ENCODE measurements around the gene MACC1. TPM values are rescaled to one million over a fixed set of nuclear protein-coding genes. Genes with fewer than 3 reads are reported as not detected.

The MACC1 gene
- total RNA-seq, 1 donor: 0.18 TPM

DNA sequence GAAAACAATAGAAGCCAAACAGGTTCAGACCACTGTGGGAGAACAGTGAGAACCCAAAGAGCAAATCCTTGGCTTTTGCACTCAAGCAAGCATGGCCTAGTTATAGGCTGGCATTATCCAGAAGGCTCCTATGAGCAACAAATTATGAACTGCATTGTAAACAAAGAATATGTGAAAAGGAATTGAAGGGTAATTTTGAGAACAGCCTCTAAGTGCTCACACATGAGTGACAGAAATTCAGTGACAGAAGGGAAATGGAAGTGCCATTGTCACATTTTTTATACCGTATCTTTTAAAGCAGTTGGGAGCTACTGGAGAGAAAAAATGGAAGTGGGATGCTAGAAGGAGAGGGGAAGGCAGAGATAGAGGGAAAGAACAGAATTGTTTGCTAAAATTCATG lies 114.2 kb downstream of the MACC1 start:
- TF ChIP-seq, protein P1, sequence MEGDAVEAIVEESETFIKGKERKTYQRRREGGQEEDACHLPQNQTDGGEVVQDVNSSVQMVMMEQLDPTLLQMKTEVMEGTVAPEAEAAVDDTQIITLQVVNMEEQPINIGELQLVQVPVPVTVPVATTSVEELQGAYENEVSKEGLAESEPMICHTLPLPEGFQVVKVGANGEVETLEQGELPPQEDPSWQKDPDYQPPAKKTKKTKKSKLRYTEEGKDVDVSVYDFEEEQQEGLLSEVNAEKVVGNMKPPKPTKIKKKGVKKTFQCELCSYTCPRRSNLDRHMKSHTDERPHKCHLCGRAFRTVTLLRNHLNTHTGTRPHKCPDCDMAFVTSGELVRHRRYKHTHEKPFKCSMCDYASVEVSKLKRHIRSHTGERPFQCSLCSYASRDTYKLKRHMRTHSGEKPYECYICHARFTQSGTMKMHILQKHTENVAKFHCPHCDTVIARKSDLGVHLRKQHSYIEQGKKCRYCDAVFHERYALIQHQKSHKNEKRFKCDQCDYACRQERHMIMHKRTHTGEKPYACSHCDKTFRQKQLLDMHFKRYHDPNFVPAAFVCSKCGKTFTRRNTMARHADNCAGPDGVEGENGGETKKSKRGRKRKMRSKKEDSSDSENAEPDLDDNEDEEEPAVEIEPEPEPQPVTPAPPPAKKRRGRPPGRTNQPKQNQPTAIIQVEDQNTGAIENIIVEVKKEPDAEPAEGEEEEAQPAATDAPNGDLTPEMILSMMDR (IDR thresholded peaks at IDR 0.05; ENCODE audit: insufficient read depth, low read length): no peak
- no peak for DNase-seq (ENCODE audit: low read depth)
- H3K4me3 ChIP-seq (ENCODE audit: low read depth, low read length): no peak overlapping the region

DNA sequence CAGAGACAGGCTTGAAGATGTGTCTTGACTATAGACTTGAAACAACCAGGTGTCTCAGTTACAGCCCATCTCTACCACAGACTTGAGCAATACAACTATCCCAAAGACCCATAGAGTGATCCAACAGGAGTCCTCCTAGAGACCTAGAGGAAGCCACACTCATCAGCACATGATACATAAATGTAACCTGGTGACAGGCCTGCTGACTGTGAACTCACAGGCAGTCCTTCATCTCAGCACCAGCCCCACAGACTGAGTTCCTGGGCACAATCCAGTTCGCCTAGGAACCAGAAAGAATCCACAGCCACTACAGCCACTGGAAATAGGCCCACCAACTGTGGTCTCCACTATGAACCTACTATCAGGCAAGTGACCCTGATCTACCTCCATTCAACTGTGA lies 121.3 kb downstream of the MACC1 start:
- DNase-seq (ENCODE audit: low read depth): no peak
- H3K4me3 ChIP-seq (ENCODE audit: low read depth, low read length): no peak overlapping the region
- TF ChIP-seq, protein P1 (IDR thresholded peaks at IDR 0.05; ENCODE audit: insufficient read depth, low read length): no peak

DNA sequence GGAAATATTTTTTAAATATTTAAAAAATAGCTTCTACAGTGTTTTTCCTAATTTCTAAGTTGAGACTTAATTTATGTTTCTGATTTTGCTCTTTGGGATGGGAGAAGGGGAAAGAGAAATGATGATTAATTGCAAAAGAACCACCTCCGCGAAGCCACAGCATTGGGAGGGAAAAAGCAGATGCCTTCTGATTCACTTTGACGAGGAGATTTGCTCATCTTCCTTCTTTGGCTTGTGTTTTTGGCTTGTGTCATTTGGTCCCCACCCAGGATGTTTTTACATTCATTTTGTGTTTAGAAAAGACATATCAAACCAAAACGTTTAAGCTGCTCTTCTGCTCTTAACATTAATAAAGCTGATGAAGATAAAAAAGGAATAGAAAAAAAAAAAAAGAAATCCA lies 121.7 kb downstream of the MACC1 start:
- no peak overlapping the region for H3K4me3 ChIP-seq (ENCODE audit: low read depth, low read length)
- TF ChIP-seq, protein P1 (IDR thresholded peaks at IDR 0.05; ENCODE audit: insufficient read depth, low read length): no peak
- no peak for DNase-seq (ENCODE audit: low read depth)

DNA sequence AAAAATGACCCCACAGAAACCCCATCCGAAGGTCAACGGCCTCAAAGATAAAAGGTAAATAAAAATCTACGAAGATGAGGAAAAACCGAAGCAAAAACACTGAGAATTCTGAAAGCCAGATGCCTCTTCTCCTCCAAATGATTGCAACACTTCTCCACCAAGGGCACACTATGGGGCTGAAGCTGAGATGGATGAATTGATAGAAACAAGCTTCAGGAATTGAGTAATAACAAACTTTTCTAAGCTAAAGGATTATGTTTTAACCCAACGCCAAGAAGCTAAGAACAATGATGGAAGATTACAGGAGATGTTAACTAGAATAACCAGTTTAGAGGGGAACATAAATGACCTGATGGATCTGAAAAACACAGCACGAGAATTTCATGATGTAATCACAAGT lies 127.8 kb downstream of the MACC1 start:
- DNase-seq (ENCODE audit: low read depth): peak; percentile 22
- TF ChIP-seq, protein P1 (IDR thresholded peaks at IDR 0.05; ENCODE audit: insufficient read depth, low read length): no peak
- no peak overlapping the region for H3K4me3 ChIP-seq (ENCODE audit: low read depth, low read length)

DNA sequence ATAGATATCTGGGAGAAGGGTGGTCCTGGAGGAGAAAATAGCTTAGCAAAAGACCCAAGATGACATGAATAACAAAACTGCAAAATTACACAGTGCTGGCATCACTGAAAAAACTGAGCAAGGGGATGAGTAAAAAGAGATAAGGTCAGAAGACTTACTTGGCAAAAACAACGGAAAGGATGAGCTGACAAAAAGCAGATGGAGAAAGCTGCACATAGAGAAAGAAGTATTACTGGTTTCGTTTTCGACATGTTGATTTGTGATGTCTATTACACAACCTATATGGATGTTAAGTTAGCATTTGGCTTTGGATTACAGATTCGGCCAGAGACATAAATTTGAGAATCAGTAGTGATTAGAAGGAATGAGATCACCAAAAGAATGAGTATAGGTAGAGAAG lies 132.1 kb downstream of the MACC1 start:
- DNase-seq (ENCODE audit: low read depth): peak; percentile 18
- no peak overlapping the region for H3K4me3 ChIP-seq (ENCODE audit: low read depth, low read length)
- TF ChIP-seq, protein P1 (IDR thresholded peaks at IDR 0.05; ENCODE audit: insufficient read depth, low read length): no peak

Other genes with a start within 250 kb of the MACC1 start
- gene ITGB8, start 113.5 kb upstream of the MACC1 start, total RNA-seq (ENCODE audit: low replicate concordance): 17.7 and 79.2 TPM in 2 replicates

Measured in fibroblast of the aortic adventitia (primary cell).